ENCODE data around the gene YAP1.

DNA sequence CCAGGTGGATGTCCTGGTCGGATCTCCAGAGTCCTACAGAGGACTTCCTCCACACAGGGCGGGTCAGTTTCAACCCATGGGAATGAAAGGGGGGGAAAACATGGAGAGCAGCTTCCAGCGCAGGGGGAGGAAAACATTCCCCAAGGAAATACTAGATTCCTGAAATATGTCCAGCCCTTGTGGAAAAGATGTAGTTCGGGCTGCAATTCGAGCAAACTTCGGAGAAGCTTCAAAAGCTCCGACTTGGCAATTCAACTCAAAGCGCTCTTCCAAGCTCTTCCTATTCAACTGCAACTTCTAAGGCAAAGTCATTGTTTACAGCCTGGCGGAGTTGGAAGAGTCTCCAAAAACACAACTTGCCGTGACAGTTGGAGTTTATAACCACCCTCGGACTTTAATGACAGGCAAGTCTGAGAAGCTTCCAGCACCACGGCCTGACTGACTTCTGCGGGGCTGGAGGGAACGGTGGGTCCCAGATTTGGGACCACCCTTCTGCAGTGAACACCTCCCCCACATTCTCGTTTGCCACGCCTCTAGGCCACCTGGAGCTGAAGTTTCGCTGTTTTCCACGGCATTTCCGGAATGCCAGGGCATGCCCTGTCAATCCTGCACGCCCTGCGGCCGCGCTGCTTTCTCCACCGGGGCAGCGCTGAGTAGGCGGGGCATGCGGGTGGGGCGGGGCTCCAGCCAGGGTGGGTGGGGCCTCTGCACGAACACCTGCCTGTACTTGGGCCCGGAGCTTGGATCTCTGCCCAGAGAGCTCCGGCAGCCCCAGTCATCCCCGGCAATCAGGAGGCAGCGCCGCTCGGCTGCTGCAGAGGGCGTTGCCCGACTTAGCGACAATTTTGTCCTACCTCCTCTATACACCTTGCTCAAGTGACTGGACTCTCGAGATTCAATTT is 158.1 kb downstream of the YAP1 start:
- TF ChIP-seq, protein P1, sequence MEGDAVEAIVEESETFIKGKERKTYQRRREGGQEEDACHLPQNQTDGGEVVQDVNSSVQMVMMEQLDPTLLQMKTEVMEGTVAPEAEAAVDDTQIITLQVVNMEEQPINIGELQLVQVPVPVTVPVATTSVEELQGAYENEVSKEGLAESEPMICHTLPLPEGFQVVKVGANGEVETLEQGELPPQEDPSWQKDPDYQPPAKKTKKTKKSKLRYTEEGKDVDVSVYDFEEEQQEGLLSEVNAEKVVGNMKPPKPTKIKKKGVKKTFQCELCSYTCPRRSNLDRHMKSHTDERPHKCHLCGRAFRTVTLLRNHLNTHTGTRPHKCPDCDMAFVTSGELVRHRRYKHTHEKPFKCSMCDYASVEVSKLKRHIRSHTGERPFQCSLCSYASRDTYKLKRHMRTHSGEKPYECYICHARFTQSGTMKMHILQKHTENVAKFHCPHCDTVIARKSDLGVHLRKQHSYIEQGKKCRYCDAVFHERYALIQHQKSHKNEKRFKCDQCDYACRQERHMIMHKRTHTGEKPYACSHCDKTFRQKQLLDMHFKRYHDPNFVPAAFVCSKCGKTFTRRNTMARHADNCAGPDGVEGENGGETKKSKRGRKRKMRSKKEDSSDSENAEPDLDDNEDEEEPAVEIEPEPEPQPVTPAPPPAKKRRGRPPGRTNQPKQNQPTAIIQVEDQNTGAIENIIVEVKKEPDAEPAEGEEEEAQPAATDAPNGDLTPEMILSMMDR (IDR thresholded peaks at IDR 0.05; ENCODE audit: low read depth, low read length, missing input control), result peak; percentile 62
- TF ChIP-seq TAF1 (conservative IDR thresholded peaks at IDR 0.05) (no peak), YY1 (IDR thresholded peaks at IDR 0.05) (no peak), SP1 (IDR thresholded peaks at IDR 0.05) (peak; percentile 59), JUND (IDR thresholded peaks at IDR 0.05) (no peak), GABPA (IDR thresholded peaks at IDR 0.05 in 1 of 2, conservative IDR thresholded peaks at IDR 0.05 in 1 of 2) (peak in 1 of 2 donors; percentile 46), RAD21 (IDR thresholded peaks at IDR 0.05) (peak; percentile 76 to 82), HNF4A (conservative IDR thresholded peaks at IDR 0.05) (peak; percentile 13 to 28), EGR1 (IDR thresholded peaks at IDR 0.05; ENCODE audit: low read depth in 2 of 2) (no peak), NR2F2 (IDR thresholded peaks at IDR 0.05) (no peak)
- TF ChIP-seq, protein P2, sequence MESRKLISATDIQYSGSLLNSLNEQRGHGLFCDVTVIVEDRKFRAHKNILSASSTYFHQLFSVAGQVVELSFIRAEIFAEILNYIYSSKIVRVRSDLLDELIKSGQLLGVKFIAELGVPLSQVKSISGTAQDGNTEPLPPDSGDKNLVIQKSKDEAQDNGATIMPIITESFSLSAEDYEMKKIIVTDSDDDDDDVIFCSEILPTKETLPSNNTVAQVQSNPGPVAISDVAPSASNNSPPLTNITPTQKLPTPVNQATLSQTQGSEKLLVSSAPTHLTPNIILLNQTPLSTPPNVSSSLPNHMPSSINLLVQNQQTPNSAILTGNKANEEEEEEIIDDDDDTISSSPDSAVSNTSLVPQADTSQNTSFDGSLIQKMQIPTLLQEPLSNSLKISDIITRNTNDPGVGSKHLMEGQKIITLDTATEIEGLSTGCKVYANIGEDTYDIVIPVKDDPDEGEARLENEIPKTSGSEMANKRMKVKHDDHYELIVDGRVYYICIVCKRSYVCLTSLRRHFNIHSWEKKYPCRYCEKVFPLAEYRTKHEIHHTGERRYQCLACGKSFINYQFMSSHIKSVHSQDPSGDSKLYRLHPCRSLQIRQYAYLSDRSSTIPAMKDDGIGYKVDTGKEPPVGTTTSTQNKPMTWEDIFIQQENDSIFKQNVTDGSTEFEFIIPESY (IDR thresholded peaks at IDR 0.05), result no peak
- TF ChIP-seq, protein P3, sequence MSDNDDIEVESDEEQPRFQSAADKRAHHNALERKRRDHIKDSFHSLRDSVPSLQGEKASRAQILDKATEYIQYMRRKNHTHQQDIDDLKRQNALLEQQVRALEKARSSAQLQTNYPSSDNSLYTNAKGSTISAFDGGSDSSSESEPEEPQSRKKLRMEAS (IDR thresholded peaks at IDR 0.05), result peak; percentile 34
- TF ChIP-seq, protein P4, sequence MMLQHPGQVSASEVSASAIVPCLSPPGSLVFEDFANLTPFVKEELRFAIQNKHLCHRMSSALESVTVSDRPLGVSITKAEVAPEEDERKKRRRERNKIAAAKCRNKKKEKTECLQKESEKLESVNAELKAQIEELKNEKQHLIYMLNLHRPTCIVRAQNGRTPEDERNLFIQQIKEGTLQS (IDR thresholded peaks at IDR 0.05), result no peak
- TF ChIP-seq, protein P5, sequence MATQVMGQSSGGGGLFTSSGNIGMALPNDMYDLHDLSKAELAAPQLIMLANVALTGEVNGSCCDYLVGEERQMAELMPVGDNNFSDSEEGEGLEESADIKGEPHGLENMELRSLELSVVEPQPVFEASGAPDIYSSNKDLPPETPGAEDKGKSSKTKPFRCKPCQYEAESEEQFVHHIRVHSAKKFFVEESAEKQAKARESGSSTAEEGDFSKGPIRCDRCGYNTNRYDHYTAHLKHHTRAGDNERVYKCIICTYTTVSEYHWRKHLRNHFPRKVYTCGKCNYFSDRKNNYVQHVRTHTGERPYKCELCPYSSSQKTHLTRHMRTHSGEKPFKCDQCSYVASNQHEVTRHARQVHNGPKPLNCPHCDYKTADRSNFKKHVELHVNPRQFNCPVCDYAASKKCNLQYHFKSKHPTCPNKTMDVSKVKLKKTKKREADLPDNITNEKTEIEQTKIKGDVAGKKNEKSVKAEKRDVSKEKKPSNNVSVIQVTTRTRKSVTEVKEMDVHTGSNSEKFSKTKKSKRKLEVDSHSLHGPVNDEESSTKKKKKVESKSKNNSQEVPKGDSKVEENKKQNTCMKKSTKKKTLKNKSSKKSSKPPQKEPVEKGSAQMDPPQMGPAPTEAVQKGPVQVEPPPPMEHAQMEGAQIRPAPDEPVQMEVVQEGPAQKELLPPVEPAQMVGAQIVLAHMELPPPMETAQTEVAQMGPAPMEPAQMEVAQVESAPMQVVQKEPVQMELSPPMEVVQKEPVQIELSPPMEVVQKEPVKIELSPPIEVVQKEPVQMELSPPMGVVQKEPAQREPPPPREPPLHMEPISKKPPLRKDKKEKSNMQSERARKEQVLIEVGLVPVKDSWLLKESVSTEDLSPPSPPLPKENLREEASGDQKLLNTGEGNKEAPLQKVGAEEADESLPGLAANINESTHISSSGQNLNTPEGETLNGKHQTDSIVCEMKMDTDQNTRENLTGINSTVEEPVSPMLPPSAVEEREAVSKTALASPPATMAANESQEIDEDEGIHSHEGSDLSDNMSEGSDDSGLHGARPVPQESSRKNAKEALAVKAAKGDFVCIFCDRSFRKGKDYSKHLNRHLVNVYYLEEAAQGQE (IDR thresholded peaks at IDR 0.05), result peak; percentile 68

Measured in liver (tissue), 3 donors.